SU-DHL-6 (cell line): ENCODE results near the gene GIPC3.

Experiments used
- CTCF ChIP-seq: fragments of 200-600 bp; sonication (generic); IDR thresholded peaks from one replicate; pipeline ENCODE4 v1.5.1; 2017; ENCODE audit warnings: antibody characterized with exemption, mild to moderate bottlenecking, low read length, moderate library complexity; ENCODE audit not compliant: insufficient read depth, poor library complexity, severe bottlenecking
- EZH2phosphoT487 ChIP-seq: fragments of 200-600 bp; sonication (generic), shearing (Covaris generic); conservative IDR thresholded peaks from 2 replicates; pipeline ENCODE4 v1.6.1; 2018; ENCODE audit warnings: mild to moderate bottlenecking, antibody characterized with exemption, low read length, moderate library complexity, mixed read lengths

GRCh38 chr19:3634496-3635045, 49.3 kb downstream of the GIPC3 start:
- TF ChIP-seq CTCF (no peak), EZH2phosphoT487 (no peak)
